Activated CD4-positive, alpha-beta T cell treated with anti-CD3 and anti-CD28 coated beads, Interleukin-2, amount 50 U/mL, for 4 hours (primary cell): ENCODE results near the gene GRIK3.

Experiments used
- DNase-seq, 2 experiments: peaks; one replicate each; pipeline ENCODE4 v3.0.0-alpha.2; 2020

The GRIK3 gene

DNA sequence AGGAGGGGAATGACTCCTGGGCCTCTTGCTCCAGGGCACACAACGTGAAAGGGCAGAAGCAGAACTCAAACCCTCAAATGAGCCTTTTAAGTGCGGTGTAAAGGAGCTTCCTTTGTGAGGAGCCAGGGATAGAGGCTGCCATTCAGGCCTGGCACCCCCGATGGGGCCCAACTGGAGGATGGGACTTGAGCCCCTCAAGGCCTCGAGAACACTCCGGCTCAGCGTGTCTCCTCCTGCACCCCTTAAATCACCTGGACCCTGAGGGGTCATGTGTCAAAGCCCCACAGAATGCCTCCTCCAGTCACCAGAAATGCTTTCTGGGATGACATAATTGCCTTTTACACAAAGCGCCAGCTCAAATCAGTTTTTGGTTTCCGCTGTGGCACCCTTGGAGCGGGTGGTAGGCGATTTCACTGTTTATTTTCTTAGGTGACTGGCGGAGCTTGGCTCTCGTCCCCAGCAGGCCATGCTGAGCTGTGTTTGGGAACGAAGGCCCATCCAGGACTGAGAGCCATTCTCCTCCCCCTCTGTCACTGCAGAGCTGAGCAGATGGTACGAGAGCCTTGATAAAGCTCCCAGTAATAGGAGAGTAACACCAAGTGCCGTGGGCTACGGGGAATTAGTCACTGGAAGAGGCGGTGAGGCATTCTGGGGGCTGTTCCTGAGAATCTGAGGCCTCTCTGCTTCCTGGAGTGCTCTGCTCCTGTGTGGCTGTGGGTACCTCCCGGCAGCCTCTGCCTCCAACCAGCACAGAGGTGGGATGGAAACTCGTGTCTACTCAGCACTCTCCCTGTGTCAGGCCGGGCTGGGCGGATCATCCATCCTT lies 163.0 kb downstream of the GRIK3 start:
- DNase-seq: no peak

DNA sequence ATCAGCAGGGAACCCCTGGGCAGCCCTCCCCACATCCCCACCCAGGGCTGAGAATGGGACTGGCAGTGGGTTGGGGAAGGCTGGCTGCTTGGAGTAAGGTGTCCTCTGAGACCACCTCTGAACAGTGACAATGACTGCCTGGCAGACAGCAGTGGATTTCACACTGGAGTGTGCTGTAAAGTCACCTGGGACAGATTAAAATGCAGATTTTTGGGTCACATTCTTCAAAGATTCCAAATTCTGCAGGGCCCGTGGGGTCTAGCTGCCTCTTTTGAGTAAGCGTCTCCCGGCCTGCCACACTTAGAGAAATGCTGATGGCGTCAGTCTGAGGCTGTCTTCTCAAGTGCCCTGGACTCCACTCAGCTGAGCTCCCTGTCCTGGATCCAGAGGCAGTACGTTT lies 164.5 kb downstream of the GRIK3 start:
- no peak for DNase-seq

DNA sequence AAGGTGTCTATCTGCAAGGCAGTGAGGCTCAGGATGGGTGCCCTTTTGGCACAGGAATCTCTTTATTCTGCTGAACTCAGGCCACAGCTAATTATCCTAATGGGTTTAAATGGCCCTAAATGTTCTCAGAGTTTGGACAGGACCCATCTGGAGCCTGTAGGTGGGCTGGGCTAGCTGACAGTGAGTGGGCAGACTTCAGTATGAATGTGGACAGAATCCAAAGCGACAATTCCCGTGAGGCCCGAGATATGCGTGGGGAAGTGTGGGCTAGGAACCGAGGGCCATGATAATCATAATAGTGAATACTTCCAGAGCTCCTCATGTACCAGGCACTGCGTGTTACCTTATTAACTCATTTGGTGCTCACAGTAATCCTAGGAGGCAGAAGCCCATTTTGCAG lies 165.3 kb downstream of the GRIK3 start:
- DNase-seq: no peak

DNA sequence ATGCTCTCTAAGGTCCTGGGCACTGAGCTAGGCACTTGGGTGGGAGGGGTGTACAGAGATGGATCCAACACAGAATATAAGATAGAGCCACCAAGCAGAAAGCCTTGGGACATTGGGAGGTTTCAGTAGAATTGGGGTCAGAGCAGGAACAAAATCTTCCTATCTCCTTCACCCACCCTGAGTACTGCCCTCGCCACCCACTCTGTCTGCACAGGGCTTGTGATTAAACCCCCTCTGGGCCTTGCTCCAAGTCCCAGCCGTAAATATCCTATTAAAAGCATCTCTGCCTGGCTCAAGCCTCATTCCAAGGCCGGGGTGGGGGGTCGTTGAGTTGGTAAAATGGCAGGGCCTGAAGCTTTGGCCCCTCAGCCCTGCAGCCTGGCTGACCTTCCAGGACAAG lies 166.7 kb downstream of the GRIK3 start:
- DNase-seq: no peak

DNA sequence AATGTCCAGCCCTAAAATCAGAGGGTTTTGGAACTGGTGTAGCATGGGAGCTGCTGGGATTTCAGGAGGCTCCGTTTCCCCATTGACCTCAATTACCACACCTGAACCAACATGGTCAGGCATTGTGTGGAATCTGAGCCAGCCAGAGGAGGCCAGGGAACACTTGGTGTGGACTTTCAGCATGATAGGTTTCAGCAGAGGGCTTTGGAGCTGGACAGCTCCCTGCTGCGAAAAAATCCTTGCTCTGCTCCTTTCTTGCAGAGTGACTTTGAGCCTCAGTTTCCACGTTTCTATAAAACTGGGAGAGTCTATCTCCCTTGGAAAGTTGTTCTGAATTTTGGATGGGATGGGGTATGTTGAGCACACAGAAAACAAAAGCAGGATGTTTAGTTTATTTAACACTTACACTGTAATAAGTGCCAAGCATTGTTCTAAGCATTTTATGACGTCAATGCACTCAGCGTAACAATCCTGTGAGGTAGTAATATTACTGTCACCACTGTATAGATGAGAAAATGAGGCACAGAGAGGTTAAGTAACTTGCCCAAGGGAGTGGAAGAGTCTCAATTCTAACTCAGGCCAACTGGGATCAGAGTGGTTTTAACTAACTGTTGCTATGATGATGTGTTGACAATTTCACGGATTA lies 168.0 kb downstream of the GRIK3 start:
- no peak for DNase-seq

DNA sequence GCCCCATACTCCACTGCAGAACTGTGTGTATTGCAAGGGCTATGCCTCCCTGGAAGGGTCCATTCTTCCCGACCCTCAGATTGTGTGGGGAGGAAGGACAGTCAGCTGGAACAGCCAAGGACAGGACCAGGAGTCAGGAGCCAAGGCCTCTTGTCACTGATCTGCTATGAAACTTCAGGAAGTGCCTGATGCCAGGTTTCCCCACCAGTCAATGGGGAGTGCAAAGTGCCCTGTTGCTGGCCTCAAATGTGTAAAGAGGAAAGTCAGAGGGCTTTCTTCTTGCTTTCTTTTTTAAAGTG lies 168.8 kb downstream of the GRIK3 start:
- no peak for DNase-seq

DNA sequence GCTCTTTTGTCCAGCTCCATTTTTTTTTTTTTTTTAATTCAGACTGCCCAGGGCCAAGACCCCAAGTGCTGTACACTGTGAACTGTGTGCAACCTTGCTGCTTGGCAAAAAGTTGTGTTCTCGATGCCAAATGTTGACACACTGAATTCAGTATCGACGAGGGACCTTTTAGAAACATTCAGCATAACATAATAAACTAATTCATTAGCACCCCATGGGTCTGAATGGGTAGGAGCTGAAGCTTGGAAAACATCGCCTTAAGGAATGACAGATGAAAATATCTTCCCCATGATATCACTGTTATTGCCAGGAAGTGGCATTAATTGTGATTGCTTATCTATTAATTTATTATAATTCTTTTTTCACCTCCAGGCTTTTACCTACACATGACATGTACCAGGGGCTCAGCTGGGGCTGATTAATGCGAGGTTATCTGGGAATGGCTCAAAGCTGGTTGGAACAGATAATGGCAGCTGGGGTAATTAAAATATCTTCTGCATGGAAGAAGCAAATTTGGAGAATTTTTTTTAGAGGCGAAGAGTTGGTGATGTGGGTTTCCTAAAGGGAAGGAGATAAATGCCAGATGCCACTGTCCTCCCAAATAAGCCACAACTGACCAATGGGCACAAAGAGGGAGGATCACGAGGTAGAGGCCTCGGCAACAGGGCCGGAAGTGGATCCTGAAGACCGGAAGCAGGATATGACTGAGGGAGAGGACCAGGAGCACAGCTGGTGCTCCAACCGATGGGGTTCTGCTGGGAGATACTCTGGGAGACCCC lies 169.3 kb downstream of the GRIK3 start:
- DNase-seq: no peak

DNA sequence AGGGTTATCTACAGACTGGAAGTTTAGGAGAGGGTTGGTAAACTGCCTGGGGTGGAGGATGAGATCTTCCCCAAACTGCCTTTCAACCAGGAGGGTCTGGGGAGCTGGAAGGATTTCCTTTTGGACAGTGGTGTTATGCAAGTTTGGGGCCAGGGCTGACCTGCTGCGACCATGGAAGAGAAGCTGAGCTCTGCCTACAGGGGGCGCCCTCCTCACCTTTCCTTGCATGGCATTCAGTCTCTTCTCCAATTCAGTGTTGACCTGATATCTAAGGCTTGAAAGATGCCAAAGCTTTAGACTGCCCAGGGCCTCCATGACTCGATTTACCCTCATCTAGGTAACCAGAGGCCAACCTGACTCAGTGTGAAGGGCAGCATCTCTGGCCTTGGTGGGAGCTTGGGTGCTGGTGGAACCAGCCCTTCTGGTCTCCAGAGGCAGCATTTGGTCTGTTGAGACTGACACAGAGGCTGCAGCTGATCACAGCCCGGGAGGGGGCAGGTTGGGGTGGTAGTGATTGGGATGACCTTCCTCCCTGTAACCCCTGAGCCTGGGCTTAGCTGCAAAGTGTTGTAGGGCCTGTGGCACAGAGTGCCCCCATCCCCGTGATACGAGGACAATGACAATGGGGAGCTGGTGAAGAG lies 170.0 kb downstream of the GRIK3 start:
- DNase-seq: no peak

DNA sequence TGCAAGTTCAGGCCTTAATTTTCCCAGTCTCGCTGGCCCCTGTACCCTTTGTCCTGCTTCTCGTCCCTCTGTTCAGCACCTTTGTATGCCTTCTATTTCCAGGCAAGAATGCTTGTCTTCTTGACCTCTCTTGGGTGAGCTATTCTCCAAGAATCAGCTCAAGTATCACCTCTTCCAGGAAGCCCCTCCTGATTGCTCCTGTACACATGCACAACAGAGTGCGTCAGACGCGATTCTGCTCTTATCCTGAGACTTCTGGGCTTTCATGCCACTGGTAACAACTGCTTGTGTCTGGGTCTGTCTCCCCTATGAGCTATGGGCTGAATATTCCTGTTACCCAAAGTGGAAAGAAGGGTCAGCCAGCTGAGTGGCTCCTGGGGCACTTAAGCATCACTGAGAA lies 170.8 kb downstream of the GRIK3 start:
- no peak for DNase-seq

DNA sequence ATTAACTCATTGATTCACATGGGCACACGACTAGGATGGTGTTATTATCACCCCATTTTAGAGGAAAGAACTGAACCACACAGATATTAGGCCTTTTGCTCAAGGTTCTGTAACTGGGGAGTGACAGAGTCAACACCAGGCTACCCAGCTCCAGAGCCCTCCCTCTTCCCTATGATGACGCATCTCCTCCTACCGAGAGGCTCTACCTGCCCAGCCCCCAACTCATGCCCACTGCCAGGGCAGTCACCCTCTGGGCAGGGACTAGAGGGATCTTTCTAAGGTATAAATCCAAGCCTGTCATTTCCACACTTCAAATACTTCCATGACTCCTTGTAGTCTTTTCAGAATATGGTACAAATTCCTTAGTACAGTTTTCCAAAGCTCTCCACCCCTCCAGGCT lies 171.3 kb downstream of the GRIK3 start:
- DNase-seq: no peak

DNA sequence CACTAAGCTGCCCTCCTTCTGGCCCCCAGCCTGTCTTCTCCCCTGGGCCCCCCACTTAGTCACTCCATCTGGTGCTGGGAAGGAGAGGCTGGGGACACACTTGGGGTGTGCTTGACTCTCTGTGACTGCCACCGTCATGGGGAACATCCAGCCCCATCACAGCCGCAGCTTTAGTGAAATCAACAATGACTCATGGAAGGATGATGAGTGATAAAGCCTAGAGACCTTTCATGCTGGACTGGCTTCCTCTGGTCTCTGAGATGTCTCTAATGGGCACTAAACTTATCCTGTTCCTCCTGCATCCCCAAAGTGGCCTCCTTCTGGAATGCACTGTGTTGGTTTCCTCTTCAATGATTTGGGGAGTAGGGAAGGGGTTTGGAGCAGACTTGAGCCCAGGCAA lies 172.9 kb downstream of the GRIK3 start:
- no peak for DNase-seq

DNA sequence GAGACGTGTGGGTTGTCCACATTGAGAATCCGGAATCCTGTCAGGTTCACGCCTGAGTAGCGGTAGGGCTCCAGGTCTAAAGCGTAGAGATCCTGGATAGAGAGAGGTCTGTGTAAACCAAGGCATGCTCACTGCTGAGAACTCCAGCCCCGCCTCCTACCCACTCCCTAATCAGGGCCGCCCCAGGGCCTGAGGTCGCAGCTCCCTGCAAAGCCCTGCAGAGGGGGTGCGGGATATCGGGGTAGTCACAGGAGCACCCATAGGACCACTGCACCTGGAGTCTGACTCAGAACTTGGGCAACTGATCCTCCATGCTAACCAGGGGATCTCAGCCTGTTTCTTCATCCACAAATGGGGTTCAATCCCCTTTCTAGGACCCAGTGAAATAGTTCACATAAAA lies 174.4 kb downstream of the GRIK3 start:
- no peak for DNase-seq

DNA sequence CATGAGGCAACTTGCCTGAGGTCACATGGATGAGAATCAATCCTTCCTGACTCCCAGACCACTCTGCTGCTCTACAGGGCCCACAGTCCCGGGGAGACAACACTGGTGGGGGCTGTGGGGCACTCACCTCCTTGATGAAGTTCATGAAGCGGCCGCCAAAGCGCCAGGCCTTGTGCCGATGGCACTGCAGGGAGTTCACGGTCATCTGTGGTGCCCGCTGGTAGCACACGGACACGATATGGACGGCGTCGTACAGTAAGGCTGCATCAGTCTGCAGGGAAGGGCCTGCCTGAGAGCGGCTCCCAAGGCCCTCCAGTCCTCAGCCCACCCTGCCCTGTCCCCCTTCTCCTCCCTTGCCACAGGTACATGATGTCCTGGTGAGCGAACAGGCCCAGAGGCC lies 175.3 kb downstream of the GRIK3 start:
- no peak for DNase-seq

DNA sequence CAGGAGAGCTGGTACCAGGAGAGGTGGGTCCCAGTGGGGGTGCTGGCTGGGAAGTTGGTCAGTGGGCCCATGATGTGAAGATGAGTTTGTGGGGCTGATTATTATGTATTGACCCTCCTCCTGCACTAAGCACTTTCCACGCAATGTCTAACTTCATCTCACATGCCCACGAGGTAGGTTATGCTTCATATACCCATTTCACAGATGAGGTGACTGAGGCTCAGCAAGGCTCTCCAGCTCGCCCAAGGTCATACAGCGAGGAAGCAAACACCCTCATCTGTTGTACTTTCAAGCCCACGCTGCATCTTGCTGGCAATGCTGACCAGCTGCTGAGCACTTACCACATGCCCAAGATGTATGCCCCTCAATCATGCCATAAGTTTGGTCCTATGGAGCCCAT lies 175.8 kb downstream of the GRIK3 start:
- no peak for DNase-seq

DNA sequence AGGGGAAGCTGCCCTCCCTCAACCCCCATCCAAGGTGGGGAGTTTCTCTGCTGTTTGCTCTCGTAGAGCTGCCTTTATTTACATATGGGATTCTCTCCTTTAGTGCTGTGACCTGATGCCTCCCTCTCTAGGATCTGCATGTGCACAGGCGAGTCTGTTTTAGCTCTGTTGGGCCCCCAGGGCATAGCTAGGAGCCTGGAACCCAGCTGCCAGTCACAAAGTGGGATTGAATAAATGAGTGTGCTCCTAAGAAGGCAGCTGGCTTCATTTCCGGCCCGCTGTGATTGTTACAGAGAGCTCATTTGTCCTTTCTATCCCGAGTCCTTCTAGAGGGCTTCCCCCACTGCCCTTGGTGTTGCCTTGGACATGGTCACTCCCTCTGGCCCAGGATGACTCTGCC lies 176.6 kb downstream of the GRIK3 start:
- DNase-seq: no peak

DNA sequence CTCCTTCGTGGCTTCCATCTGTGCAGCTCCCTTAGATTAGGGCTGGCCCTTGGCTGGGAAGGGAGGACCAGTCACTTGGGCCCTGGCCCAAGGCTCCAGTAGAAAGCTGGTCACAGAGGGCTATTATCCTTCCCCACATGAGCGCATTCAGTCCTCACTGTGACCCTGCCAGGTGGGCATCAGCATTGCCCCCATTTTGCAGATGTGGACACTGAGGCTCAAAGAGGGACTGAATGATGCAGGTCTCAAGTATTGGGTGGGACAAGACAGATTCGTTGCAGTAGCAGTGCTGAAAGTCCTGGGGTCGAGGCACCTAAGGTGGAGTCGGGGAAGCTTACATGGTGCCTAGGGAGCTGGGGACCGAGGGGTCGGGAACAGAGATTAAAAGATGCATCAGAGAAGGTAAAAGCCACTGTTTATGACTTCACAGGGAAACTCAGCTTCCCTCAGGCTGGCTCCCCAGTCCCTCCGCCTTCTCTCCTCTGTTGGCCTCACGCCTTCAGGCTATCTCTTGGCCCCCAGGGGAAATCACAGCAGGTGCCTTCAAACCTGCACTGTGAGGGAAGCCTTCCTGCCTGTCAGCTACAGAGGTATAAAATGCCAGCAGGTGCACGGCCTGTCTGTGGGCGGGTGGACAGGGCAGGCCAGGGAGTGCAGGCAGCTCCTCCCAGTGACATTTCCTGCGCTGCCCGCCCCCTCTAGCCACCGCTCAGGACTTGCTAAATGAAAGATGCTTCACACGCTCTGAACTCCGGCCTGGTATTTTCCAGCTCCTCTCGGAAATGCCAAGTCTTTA lies 178.4 kb downstream of the GRIK3 start:
- DNase-seq: no peak

DNA sequence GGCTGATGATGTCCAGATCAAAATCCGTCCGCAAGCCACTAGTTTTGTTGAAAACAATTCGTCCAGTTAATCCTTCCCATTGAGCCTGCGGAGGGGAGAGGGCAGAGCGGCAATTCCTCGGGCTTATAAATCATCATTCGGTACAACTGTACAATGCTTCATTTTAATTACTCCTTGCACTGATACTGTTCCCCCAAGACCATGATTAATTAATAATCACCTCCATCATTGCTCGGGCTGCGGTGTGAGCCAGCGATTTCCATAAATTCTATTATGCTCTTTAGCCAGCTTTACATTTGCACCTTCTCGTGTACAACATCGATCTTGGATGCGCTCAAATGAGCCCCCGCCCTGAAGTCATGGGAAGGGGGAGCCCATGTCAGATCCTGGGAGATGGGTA lies 180.7 kb downstream of the GRIK3 start:
- no peak for DNase-seq

DNA sequence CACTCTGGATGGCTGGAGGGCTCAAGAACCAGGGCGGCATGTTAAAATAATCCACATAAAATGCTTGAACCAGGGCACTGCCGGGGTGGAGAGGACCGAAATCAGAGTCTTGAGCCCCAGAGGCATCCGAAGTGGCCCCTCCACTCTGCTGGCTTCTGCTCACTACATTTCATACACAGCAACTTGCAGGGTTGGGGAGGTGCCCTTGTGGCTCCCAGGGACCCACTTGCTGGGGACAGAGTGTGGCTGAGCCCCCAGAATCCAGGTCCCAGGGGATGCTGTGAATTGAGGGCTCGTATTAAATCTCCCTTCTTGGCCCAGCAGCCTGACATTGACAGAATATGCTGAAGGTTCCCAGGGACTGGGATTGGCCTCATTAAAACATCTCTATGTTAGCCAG lies 181.7 kb downstream of the GRIK3 start:
- DNase-seq: no peak

DNA sequence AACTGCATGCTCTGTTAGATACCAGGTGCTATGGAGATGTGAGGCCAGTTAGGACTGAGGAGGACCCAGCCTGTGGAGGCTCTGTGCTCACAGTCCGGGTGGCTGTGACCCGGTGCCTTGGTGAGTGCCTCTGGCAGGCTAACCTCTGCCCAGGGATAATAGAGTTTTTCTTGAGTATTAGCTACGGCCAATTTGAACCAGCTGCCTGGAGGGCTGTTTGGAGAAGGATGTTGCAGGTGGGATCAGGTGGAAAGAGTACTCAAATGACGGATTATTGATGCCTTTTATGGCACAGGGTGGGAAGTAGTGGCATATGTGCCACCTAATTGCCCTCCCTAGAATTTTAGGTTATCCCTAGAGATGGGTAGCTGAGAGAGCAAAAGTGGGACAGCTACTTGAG lies 182.7 kb downstream of the GRIK3 start:
- no peak for DNase-seq

DNA sequence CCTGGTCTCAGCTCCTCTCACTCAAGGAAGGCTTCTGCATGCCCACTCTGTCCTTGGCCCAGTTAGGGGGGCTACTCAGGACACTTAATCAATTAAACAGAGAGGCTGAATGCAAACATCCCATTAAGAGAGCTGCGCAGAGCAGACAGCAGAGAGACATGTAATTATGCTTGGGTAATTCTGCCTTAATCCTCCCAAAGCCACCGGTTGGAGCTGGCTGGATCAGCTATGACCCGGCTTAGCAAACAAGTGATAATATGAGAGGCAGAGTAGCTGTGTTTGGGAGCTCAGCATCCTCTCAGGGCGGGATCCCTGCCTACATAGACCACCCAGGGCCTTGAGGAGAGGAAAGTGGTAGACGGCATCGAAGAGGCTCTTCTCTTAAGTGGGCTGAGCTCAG lies 183.2 kb downstream of the GRIK3 start:
- DNase-seq: no peak

DNA sequence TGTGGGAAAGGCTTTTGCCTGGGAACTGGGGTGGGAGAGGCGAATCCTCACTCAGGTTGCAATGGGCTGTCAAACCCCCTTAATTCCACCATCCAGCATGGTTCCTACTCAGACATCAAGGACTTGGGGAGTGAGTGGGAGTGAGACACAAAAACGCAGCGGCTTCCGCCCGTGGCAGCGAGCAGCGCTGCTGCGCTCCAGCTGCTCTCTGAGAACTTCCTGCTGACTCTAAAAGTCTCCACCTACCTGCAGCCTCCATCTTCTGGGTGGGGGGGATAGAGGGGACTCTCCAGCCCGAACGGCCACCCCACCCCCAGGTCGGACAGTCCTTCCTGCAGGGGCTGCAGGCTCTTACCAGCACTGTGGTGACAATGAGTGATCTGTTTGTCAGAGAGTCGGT lies 184.4 kb downstream of the GRIK3 start:
- DNase-seq: no peak

DNA sequence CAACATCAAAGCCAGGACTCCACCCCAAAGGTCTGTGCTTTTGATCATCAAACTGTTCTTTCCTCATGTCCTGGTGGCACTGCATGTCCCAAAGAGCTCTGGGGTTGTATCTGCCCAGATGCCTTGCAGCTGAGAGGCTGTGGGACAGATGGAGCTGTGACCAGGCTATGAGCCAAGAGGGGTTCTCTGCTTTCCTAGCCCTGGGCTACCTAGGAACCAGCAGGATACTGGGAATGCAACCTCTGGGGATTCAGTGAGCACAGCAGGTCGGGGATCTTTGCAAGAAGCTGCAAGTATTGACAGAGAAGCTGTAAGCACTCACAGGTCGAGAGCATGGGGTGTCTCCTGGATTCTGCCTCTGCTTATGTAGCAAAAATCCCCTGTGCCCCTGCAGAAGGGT lies 186.6 kb downstream of the GRIK3 start:
- no peak for DNase-seq

DNA sequence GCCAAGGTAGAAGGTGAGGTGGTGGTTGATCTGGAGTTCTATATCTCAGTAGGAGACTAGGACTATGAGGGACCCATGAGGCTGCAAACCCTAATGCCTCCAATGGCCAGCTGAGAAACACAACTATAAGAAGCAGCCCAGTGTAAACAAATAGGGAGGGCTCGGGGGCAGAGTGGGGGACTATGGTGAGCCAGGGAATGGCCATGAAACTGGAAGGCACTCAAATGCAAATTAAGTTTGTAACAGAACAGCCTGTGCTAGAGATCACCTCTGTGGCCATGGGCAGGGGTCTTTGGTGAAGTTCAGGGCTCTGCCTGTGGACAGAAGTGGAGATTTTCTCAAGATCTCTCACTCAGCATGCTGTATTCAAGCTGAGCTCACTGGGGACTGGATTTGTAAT lies 187.1 kb downstream of the GRIK3 start:
- no peak for DNase-seq
